ENCODE results near the gene DLK1.

GRCh38 chr14:100691395-100692056 is 35.2 kb upstream of the DLK1 start:
- TF ChIP-seq CTCF (conservative IDR thresholded peaks at IDR 0.05) (no peak), ZFX (IDR thresholded peaks at IDR 0.05) (no peak)
